Measurements from ENCODE around the gene CDC42BPB.

GRCh38 chr14:102938191-102938590, 119.2 kb downstream of the CDC42BPB start:
- no peak for TF ChIP-seq CTCF (IDR thresholded peaks at IDR 0.05; ENCODE audit: low read depth, low read length)
- no peak for TF ChIP-seq POLR2A (IDR thresholded peaks at IDR 0.05; ENCODE audit: extremely low read depth, insufficient read length)
- TF ChIP-seq MYC (IDR thresholded peaks at IDR 0.05; ENCODE audit: low read depth, low read length), result no peak
